Dermis blood vessel endothelial cell (primary cell): ENCODE results near the gene SNX8. TPM values are rescaled to one million over a fixed set of nuclear protein-coding genes. Genes with fewer than 3 reads are reported as not detected.

Source experiments
- DNase-seq: peaks from one replicate; pipeline ENCODE4 v3.0.0; 2010
- total RNA-seq: library from RNA; depleted of rRNA; stranded (reverse); fragments of >200 nt; gene quantifications from 2 replicates; pipeline ENCODE4 v1.2.3, GENCODE V29; 2014

SNX8 gene
- total RNA-seq, 1 donor from 2014 or later: 9.4 TPM

- peak; percentile 32 for DNase-seq
Observed at GRCh38 chr7:2242541-2243429, 71.5 kb downstream of the SNX8 start.

GRCh38 chr7:2241580-2242540 lies 72.4 kb downstream of the SNX8 start, which contains the start of the genes MRM2 and NUDT1:
Gene MRM2 (minus strand): TSS chr7:2242205. CDS start chr7:2242169, 36 bp downstream.
Gene NUDT1 (plus strand): TSS chr7:2242226. CDS start chr7:2244575, 2,349 bp downstream.
- peak; percentile 79 for DNase-seq

GRCh38 chr7:2239242-2239641 lies 75.0 kb downstream of the SNX8 start:
- DNase-seq: no peak

- DNase-seq: no peak
Observed at GRCh38 chr7:2237109-2237602, 77.1 kb downstream of the SNX8 start.

GRCh38 chr7:2233926-2234325 lies 80.3 kb downstream of the SNX8 start:
- DNase-seq: peak; percentile 40

- DNase-seq: peak; percentile 94
Observed at GRCh38 chr7:2232766-2233520, 81.3 kb downstream of the SNX8 start, which contains the start of gene MAD1L1. Gene MAD1L1 (minus strand): TSS chr7:2232945. CDS start chr7:2230133, 2,812 bp downstream.

- peak; percentile 40 for DNase-seq
Observed at GRCh38 chr7:2231992-2232765, 82.1 kb downstream of the SNX8 start.

GRCh38 chr7:2230882-2231281 lies 83.4 kb downstream of the SNX8 start:
- no peak for DNase-seq

- no peak for DNase-seq
Observed at GRCh38 chr7:2230226-2230625, 84.0 kb downstream of the SNX8 start.

- DNase-seq: no peak
Observed at GRCh38 chr7:2229467-2229866, 84.8 kb downstream of the SNX8 start.

- no peak for DNase-seq
Observed at GRCh38 chr7:2228921-2229320, 85.3 kb downstream of the SNX8 start.

- DNase-seq: no peak
Observed at GRCh38 chr7:2227699-2228098, 86.5 kb downstream of the SNX8 start.

GRCh38 chr7:2225830-2226229 lies 88.4 kb downstream of the SNX8 start:
- no peak for DNase-seq

- DNase-seq: no peak
Observed at GRCh38 chr7:2225336-2225735, 88.9 kb downstream of the SNX8 start.

- DNase-seq: no peak
Observed at GRCh38 chr7:2224934-2225333, 89.3 kb downstream of the SNX8 start.

- DNase-seq: no peak
Observed at GRCh38 chr7:2224491-2224928, 89.7 kb downstream of the SNX8 start.

- DNase-seq: no peak
Observed at GRCh38 chr7:2223321-2223720, 90.9 kb downstream of the SNX8 start.

- DNase-seq: no peak
Observed at GRCh38 chr7:2222516-2222915, 91.7 kb downstream of the SNX8 start.

- DNase-seq: no peak
Observed at GRCh38 chr7:2220954-2221353, 93.3 kb downstream of the SNX8 start.

GRCh38 chr7:2220506-2220905 lies 93.7 kb downstream of the SNX8 start:
- no peak for DNase-seq

- DNase-seq: no peak
Observed at GRCh38 chr7:2220030-2220429, 94.2 kb downstream of the SNX8 start.
